GM23338 (cell line): Measurements from ENCODE around the gene CLEC12A. TPM values are rescaled to one million over a fixed set of nuclear protein-coding genes. Genes with fewer than 3 reads are reported as not detected.

Experiments used
- ATAC-seq: fragments of 200-7000 bp; cut with Tn5 transposase; 3 replicates; pipeline ENCODE4 v1.9.1; 2020
- DNase-seq: peaks from one replicate; pipeline ENCODE4 v3.0.0-alpha.2; 2015; ENCODE audit warnings: low spot score
- H2AFZ ChIP-seq: fragments of 200-600 bp; sonication (generic); 2 replicates; pipeline ENCODE4 v1.8.0; 2016; ENCODE audit warnings: antibody characterized with exemption, mild to moderate bottlenecking, moderate library complexity
- H3F3A ChIP-seq: fragments of 200-600 bp; sonication (generic); replicated peaks from 2 replicates; pipeline ENCODE4 v1.8.0; 2017; ENCODE audit warnings: antibody characterized with exemption, mixed run types, low read depth
- H3K27ac ChIP-seq: fragments of 200-600 bp; sonication (generic); 2 replicates; pipeline ENCODE4 v1.6.1; 2016; ENCODE audit warnings: low read depth
- H3K27me3 ChIP-seq: fragments of 200-600 bp; sonication (generic); 2 replicates; pipeline ENCODE4 v1.8.0; 2016; ENCODE audit warnings: mild to moderate bottlenecking, mixed run types, moderate library complexity; ENCODE audit not compliant: insufficient read depth
- H3K36me3 ChIP-seq: fragments of 200-600 bp; sonication (generic); 2 replicates; pipeline ENCODE4 v1.8.0; 2016; ENCODE audit warnings: mild to moderate bottlenecking; ENCODE audit not compliant: insufficient read depth
- H3K4me1 ChIP-seq: fragments of 200-600 bp; sonication (generic); 2 replicates; pipeline ENCODE4 v1.8.0; 2016; ENCODE audit warnings: mild to moderate bottlenecking, moderate library complexity; ENCODE audit not compliant: insufficient read depth
- H3K4me2 ChIP-seq: fragments of 200-600 bp; sonication (generic); 2 replicates; pipeline ENCODE4 v1.7.1; 2017; ENCODE audit warnings: mixed run types
- H3K4me3 ChIP-seq: fragments of 200-600 bp; sonication (generic); 2 replicates; pipeline ENCODE4 v1.6.1; 2016; ENCODE audit warnings: mixed run types
- H3K79me2 ChIP-seq: fragments of 200-600 bp; sonication (generic); replicated peaks from 2 replicates; pipeline ENCODE4 v1.8.0; 2017; ENCODE audit warnings: mild to moderate bottlenecking; ENCODE audit not compliant: insufficient read depth
- H3K9me2 ChIP-seq: fragments of 200-600 bp; sonication (generic); 2 replicates; pipeline ENCODE4 v1.8.0; 2017; ENCODE audit not compliant: insufficient read depth
- H4K20me1 ChIP-seq: fragments of 200-600 bp; sonication (generic); replicated peaks from 2 replicates; pipeline ENCODE4 v1.8.0; 2017; ENCODE audit warnings: mild to moderate bottlenecking; ENCODE audit not compliant: insufficient read depth
- H3K27ac Mint-ChIP-seq: 2 replicates; pipeline ENCODE4 v1.8.0; 2020; ENCODE audit warnings: inconsistent platforms, mild to moderate bottlenecking, moderate library complexity, mixed read lengths
- H3K27me3 Mint-ChIP-seq: 3 replicates; pipeline ENCODE4 v1.8.0; 2022; ENCODE audit warnings: low read depth, mild to moderate bottlenecking, moderate library complexity, mixed read lengths, inconsistent platforms; ENCODE audit not compliant: insufficient read depth, poor library complexity
- H3K36me3 Mint-ChIP-seq: 3 replicates; pipeline ENCODE4 v1.8.0; 2021; ENCODE audit warnings: low read depth, mild to moderate bottlenecking, inconsistent platforms, moderate library complexity, mixed read lengths
- H3K4me1 Mint-ChIP-seq: 3 replicates; pipeline ENCODE4 v1.8.0; 2020; ENCODE audit warnings: mild to moderate bottlenecking, inconsistent platforms, mixed read lengths
- H3K4me3 Mint-ChIP-seq: 3 replicates; pipeline ENCODE4 v1.8.0; 2021; ENCODE audit warnings: moderate library complexity, mild to moderate bottlenecking, inconsistent platforms, mixed read lengths
- H3K9me3 Mint-ChIP-seq: 3 replicates; pipeline ENCODE4 v1.8.0; 2020; ENCODE audit warnings: moderate library complexity, mild to moderate bottlenecking, inconsistent platforms, mixed read lengths
- CREB1 ChIP-seq: fragments of 250-450 bp; sonication (Bioruptor Pico); IDR thresholded peaks from 2 replicates; pipeline ENCODE4 v1.5.0; 2020; ENCODE audit warnings: low read depth, mild to moderate bottlenecking, moderate library complexity
- EZH2 ChIP-seq: fragments of 200-600 bp; sonication (generic); IDR thresholded peaks from one replicate; pipeline ENCODE4 v1.8.0; 2017; ENCODE audit warnings: antibody characterized with exemption, mild to moderate bottlenecking, low read depth; ENCODE audit not compliant: unreplicated experiment
- EZH2phosphoT487 ChIP-seq: fragments of 200-600 bp; sonication (generic); IDR thresholded peaks from one replicate; pipeline ENCODE4 v1.8.1; 2018; ENCODE audit warnings: antibody characterized with exemption; ENCODE audit not compliant: unreplicated experiment
- JUNB ChIP-seq: IDR thresholded peaks from one replicate; pipeline ENCODE4 v1.6.1; 2016; ENCODE audit warnings: antibody characterized with exemption; ENCODE audit not compliant: unreplicated experiment
- NANOG ChIP-seq: IDR thresholded peaks from 2 replicates; pipeline ENCODE4 v1.6.1; 2016; ENCODE audit warnings: antibody characterized with exemption, borderline replicate concordance
- POLR2AphosphoS5 ChIP-seq: IDR thresholded peaks from 2 replicates; pipeline ENCODE4 v1.6.1; 2016; ENCODE audit warnings: antibody characterized with exemption, low read depth
- STAT1 ChIP-seq: IDR thresholded peaks from one replicate; pipeline ENCODE4 v1.6.1; 2016; ENCODE audit warnings: antibody characterized with exemption; ENCODE audit not compliant: unreplicated experiment
- ZNF114 ChIP-seq: fragments of 250-450 bp; sonication (Bioruptor Pico); IDR thresholded peaks from 2 replicates; pipeline ENCODE4 v1.5.0; 2020; ENCODE audit warnings: mild to moderate bottlenecking, moderate library complexity
- ZNF331 ChIP-seq: fragments of 250-450 bp; sonication (Bioruptor Pico); IDR thresholded peaks from 2 replicates; pipeline ENCODE4 v1.5.0; 2020; ENCODE audit warnings: low read depth, mild to moderate bottlenecking, moderate library complexity
- polyA plus RNA-seq: library from polyadenylated mRNA; unstranded; fragments of >200 nt; fragmentation: Nextera tagmentation; extraction: Ambion mirVana; gene quantifications from 2 replicates; pipeline ENCODE4 v1.2.1, GENCODE V29; 2016
- total RNA-seq: library from RNA; depleted of rRNA; stranded (reverse); fragments of >200 nt; shearing (Covaris generic); gene quantifications from 2 replicates; pipeline ENCODE4 v1.2.3, GENCODE V29; 2014
- TF ChIP-seq, protein P1 (sequence below), 2 experiments: fragments of 200-600 bp in 1 of 2; sonication (generic) in 1 of 2; conservative IDR thresholded peaks; 2 replicates each; pipeline versions ENCODE4 v1.5.1 to v1.6.1; 2016 to 2017; ENCODE audit warnings: antibody characterized with exemption in 2 of 2, low read depth in 2 of 2, mild to moderate bottlenecking in 2 of 2, moderate library complexity in 1 of 2
- TF ChIP-seq, protein P2 (sequence below): fragments of 250-450 bp; sonication (Bioruptor Pico); IDR thresholded peaks from 2 replicates; pipeline ENCODE4 v1.5.0; 2020; ENCODE audit warnings: mild to moderate bottlenecking, moderate library complexity
- TF ChIP-seq, protein P3 (sequence below): IDR thresholded peaks from 2 replicates; pipeline ENCODE4 v1.6.1; 2016; ENCODE audit warnings: antibody characterized with exemption
- TF ChIP-seq, protein P4 (sequence below): IDR thresholded peaks from one replicate; pipeline ENCODE4 v1.6.1; 2018; ENCODE audit warnings: antibody characterized with exemption; ENCODE audit not compliant: unreplicated experiment

The CLEC12A gene
- total and polyA plus RNA-seq, 2 experiments from 2014 or later = not detected

DNA sequence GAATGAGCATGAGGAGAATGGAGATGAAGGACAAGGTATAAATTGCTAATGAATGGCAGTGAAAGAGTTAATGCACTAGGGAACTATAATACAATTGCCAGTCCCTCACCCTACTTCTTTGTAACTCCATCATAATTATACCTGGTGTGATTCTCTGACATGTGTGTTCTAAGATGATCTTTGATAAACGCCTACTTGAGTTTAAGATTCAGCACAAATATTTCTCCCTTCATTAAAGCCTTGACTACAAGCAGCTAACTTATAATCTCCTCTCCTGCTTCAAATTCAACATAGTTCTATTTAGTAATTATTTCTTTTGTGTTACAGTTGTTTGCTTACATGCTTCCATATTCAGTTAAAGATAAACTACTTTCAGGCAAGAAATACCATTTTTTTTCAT lies 29.4 kb upstream of the CLEC12A start:
- no peaks in the 10 kb centered on the region for H3F3A ChIP-seq
- no peak for ATAC-seq
- H3K36me3 Mint-ChIP-seq = no peaks in the 10 kb centered on the region
- no peaks in the 10 kb centered on the region for H3K36me3 ChIP-seq
- H3K27me3 Mint-ChIP-seq = no peaks in the 10 kb centered on the region
- TF ChIP-seq, protein P1, sequence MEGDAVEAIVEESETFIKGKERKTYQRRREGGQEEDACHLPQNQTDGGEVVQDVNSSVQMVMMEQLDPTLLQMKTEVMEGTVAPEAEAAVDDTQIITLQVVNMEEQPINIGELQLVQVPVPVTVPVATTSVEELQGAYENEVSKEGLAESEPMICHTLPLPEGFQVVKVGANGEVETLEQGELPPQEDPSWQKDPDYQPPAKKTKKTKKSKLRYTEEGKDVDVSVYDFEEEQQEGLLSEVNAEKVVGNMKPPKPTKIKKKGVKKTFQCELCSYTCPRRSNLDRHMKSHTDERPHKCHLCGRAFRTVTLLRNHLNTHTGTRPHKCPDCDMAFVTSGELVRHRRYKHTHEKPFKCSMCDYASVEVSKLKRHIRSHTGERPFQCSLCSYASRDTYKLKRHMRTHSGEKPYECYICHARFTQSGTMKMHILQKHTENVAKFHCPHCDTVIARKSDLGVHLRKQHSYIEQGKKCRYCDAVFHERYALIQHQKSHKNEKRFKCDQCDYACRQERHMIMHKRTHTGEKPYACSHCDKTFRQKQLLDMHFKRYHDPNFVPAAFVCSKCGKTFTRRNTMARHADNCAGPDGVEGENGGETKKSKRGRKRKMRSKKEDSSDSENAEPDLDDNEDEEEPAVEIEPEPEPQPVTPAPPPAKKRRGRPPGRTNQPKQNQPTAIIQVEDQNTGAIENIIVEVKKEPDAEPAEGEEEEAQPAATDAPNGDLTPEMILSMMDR (conservative IDR thresholded peaks at IDR 0.05; ENCODE audit: low read depth in 2 of 2) = no peak
- no peak for TF ChIP-seq EZH2phosphoT487
- TF ChIP-seq, protein P2, sequence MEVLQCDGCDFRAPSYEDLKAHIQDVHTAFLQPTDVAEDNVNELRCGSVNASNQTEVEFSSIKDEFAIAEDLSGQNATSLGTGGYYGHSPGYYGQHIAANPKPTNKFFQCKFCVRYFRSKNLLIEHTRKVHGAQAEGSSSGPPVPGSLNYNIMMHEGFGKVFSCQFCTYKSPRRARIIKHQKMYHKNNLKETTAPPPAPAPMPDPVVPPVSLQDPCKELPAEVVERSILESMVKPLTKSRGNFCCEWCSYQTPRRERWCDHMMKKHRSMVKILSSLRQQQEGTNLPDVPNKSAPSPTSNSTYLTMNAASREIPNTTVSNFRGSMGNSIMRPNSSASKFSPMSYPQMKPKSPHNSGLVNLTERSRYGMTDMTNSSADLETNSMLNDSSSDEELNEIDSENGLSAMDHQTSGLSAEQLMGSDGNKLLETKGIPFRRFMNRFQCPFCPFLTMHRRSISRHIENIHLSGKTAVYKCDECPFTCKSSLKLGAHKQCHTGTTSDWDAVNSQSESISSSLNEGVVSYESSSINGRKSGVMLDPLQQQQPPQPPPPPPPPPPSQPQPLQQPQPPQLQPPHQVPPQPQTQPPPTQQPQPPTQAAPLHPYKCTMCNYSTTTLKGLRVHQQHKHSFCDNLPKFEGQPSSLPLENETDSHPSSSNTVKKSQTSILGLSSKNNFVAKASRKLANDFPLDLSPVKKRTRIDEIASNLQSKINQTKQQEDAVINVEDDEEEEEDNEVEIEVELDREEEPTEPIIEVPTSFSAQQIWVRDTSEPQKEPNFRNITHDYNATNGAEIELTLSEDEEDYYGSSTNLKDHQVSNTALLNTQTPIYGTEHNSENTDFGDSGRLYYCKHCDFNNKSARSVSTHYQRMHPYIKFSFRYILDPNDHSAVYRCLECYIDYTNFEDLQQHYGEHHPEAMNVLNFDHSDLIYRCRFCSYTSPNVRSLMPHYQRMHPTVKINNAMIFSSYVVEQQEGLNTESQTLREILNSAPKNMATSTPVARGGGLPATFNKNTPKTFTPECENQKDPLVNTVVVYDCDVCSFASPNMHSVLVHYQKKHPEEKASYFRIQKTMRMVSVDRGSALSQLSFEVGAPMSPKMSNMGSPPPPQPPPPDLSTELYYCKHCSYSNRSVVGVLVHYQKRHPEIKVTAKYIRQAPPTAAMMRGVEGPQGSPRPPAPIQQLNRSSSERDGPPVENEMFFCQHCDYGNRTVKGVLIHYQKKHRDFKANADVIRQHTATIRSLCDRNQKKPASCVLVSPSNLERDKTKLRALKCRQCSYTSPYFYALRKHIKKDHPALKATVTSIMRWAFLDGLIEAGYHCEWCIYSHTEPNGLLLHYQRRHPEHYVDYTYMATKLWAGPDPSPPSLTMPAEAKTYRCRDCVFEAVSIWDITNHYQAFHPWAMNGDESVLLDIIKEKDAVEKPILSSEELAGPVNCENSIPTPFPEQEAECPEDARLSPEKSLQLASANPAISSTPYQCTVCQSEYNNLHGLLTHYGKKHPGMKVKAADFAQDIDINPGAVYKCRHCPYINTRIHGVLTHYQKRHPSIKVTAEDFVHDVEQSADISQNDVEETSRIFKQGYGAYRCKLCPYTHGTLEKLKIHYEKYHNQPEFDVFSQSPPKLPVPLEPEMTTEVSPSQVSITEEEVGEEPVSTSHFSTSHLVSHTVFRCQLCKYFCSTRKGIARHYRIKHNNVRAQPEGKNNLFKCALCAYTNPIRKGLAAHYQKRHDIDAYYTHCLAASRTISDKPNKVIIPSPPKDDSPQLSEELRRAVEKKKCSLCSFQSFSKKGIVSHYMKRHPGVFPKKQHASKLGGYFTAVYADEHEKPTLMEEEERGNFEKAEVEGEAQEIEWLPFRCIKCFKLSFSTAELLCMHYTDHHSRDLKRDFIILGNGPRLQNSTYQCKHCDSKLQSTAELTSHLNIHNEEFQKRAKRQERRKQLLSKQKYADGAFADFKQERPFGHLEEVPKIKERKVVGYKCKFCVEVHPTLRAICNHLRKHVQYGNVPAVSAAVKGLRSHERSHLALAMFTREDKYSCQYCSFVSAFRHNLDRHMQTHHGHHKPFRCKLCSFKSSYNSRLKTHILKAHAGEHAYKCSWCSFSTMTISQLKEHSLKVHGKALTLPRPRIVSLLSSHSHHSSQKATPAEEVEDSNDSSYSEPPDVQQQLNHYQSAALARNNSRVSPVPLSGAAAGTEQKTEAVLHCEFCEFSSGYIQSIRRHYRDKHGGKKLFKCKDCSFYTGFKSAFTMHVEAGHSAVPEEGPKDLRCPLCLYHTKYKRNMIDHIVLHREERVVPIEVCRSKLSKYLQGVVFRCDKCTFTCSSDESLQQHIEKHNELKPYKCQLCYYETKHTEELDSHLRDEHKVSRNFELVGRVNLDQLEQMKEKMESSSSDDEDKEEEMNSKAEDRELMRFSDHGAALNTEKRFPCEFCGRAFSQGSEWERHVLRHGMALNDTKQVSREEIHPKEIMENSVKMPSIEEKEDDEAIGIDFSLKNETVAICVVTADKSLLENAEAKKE (CRISPR knock-in tag) = no peak
- TF ChIP-seq JUNB = no peak
- no peak for TF ChIP-seq ZNF114 (CRISPR knock-in tag)
- TF ChIP-seq EZH2 = no peak
- no peak for TF ChIP-seq NANOG
- no peak for TF ChIP-seq ZNF331
- TF ChIP-seq STAT1 = no peak
- no peak for TF ChIP-seq CREB1
- TF ChIP-seq, protein P3, sequence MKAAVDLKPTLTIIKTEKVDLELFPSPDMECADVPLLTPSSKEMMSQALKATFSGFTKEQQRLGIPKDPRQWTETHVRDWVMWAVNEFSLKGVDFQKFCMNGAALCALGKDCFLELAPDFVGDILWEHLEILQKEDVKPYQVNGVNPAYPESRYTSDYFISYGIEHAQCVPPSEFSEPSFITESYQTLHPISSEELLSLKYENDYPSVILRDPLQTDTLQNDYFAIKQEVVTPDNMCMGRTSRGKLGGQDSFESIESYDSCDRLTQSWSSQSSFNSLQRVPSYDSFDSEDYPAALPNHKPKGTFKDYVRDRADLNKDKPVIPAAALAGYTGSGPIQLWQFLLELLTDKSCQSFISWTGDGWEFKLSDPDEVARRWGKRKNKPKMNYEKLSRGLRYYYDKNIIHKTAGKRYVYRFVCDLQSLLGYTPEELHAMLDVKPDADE = no peak
- TF ChIP-seq POLR2AphosphoS5 = no peak
- TF ChIP-seq, protein P4, sequence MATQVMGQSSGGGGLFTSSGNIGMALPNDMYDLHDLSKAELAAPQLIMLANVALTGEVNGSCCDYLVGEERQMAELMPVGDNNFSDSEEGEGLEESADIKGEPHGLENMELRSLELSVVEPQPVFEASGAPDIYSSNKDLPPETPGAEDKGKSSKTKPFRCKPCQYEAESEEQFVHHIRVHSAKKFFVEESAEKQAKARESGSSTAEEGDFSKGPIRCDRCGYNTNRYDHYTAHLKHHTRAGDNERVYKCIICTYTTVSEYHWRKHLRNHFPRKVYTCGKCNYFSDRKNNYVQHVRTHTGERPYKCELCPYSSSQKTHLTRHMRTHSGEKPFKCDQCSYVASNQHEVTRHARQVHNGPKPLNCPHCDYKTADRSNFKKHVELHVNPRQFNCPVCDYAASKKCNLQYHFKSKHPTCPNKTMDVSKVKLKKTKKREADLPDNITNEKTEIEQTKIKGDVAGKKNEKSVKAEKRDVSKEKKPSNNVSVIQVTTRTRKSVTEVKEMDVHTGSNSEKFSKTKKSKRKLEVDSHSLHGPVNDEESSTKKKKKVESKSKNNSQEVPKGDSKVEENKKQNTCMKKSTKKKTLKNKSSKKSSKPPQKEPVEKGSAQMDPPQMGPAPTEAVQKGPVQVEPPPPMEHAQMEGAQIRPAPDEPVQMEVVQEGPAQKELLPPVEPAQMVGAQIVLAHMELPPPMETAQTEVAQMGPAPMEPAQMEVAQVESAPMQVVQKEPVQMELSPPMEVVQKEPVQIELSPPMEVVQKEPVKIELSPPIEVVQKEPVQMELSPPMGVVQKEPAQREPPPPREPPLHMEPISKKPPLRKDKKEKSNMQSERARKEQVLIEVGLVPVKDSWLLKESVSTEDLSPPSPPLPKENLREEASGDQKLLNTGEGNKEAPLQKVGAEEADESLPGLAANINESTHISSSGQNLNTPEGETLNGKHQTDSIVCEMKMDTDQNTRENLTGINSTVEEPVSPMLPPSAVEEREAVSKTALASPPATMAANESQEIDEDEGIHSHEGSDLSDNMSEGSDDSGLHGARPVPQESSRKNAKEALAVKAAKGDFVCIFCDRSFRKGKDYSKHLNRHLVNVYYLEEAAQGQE = no peak
- H3K4me1 ChIP-seq = no peaks in the 10 kb centered on the region
- H3K4me1 Mint-ChIP-seq = no peaks in the 10 kb centered on the region
- H3K27me3 ChIP-seq = no peaks in the 10 kb centered on the region
- no peak overlapping the region for H3K27ac ChIP-seq
- 0 out of 3 replicates have a peak, but pooled peaks cover 4% of the 10 kb centered on the region for H3K9me3 Mint-ChIP-seq
- DNase-seq = no peak
- H3K4me3 Mint-ChIP-seq = no peak overlapping the region
- no peaks in the 10 kb centered on the region for H3K79me2 ChIP-seq
- H3K4me3 ChIP-seq = no peak overlapping the region
- H3K4me2 ChIP-seq = no peak overlapping the region
- H4K20me1 ChIP-seq = no peaks in the 10 kb centered on the region
- no peak overlapping the region for H3K27ac Mint-ChIP-seq
- no peaks in the 10 kb centered on the region for H3K9me2 ChIP-seq
- H2AFZ ChIP-seq = no peak overlapping the region
